DND-41 (cell line): ENCODE results near the gene CAPZA1.

Experiments used
- ATAC-seq: fragments of 200-7000 bp; cut with Tn5 transposase; 3 replicates; pipeline ENCODE4 v1.9.1; 2021; ENCODE audit warnings: low read depth; ENCODE audit not compliant: insufficient read depth
- DNase-seq: peaks from one replicate; pipeline ENCODE4 v3.0.0-alpha.2; 2020
- H2AFZ ChIP-seq: 2 replicates; pipeline ENCODE4 v1.6.0; 2012; ENCODE audit warnings: low read depth, low read length
- H3K27ac ChIP-seq: 2 replicates; pipeline ENCODE4 v1.5.1; 2012; ENCODE audit warnings: low read length, inconsistent platforms
- H3K27me3 ChIP-seq: fragments of 200-600 bp; sonication (generic); 2 replicates; pipeline ENCODE4 v1.6.0; 2012; ENCODE audit warnings: low read length, mild to moderate bottlenecking, inconsistent platforms; ENCODE audit not compliant: insufficient read depth, poor library complexity
- H3K36me3 ChIP-seq: 2 replicates; pipeline ENCODE4 v1.5.1; 2012; ENCODE audit warnings: low read length, inconsistent platforms; ENCODE audit not compliant: insufficient read depth
- H3K4me1 ChIP-seq: 2 replicates; pipeline ENCODE4 v1.5.1; 2012; ENCODE audit warnings: mild to moderate bottlenecking, low read length; ENCODE audit not compliant: insufficient read depth
- H3K4me2 ChIP-seq: 2 replicates; pipeline ENCODE4 v1.6.0; 2012; ENCODE audit warnings: mild to moderate bottlenecking, moderate library complexity, low read length, inconsistent platforms; ENCODE audit not compliant: insufficient read depth
- H3K4me3 ChIP-seq, 2 experiments: fragments of 200-600 bp in 1 of 2; shearing (Covaris generic) in 1 of 2; 2 replicates each; pipeline ENCODE4 v1.5.1; 2012 to 2016; ENCODE audit warnings: inconsistent platforms in 2 of 2, low read length in 2 of 2, mild to moderate bottlenecking in 2 of 2, low read depth in 1 of 2, moderate library complexity in 1 of 2
- H3K79me2 ChIP-seq: 2 replicates; pipeline ENCODE4 v1.6.0; 2012; ENCODE audit warnings: low read length, inconsistent platforms; ENCODE audit not compliant: insufficient read depth
- H3K9ac ChIP-seq: 2 replicates; pipeline ENCODE4 v1.6.0; 2012; ENCODE audit warnings: low read depth, mild to moderate bottlenecking, inconsistent platforms, low read length, moderate library complexity
- H3K9me3 ChIP-seq: 2 replicates; pipeline ENCODE4 v1.5.1; 2012; ENCODE audit warnings: low read length, moderate library complexity, mild to moderate bottlenecking, inconsistent platforms; ENCODE audit not compliant: insufficient read depth, severe bottlenecking
- H4K20me1 ChIP-seq: 2 replicates; pipeline ENCODE4 v1.6.0; 2012; ENCODE audit warnings: low read length; ENCODE audit not compliant: insufficient read depth
- CTCF ChIP-seq: IDR thresholded peaks from 2 replicates; pipeline ENCODE4 v1.5.1; 2012; ENCODE audit warnings: borderline replicate concordance, low read length, moderate library complexity, mild to moderate bottlenecking; ENCODE audit not compliant: poor library complexity, severe bottlenecking; ENCODE audit errors: extremely low read depth
- EZH2 ChIP-seq: IDR thresholded peaks from 3 replicates; pipeline ENCODE4 v1.6.1; 2012; ENCODE audit warnings: borderline replicate concordance, low read depth, mild to moderate bottlenecking, moderate library complexity, low read length, inconsistent platforms; ENCODE audit not compliant: severe bottlenecking

The CAPZA1 gene

DNA sequence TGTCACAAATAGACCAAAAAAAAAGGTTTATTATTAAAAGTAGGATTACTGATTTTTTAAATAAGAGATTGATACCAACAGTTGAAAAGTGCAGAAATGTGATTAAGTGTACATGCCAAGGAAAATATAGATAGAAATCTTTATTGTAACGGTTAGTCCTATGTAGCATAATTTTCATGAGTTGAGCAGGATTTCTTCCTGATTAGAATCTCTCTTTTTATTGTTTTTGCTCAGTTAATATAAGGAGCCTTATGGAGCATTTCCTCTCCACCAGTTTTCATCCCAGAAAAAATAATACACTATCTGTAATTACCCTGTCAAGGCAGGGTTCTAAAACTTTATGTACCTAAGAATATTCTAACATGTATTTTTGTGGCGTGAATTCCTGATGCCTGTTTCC, 23.4 kb downstream of the CAPZA1 start:
- no peak for TF ChIP-seq CTCF
- no peak for TF ChIP-seq EZH2

GRCh38 chr1:112646225-112646624, 26.6 kb downstream of the CAPZA1 start:
- Histone ChIP-seq H3K27me3 (no peaks in the 10 kb centered on the region), H3K4me1 (no peaks in the 10 kb centered on the region), H3K4me2 (no peak overlapping the region), H3K36me3 (peaks cover 65% of the 10 kb centered on the region), H3K9me3 (no peaks in the 10 kb centered on the region), H3K79me2 (peaks cover 96% of the 10 kb centered on the region), H4K20me1 (peaks cover 41% of the 10 kb centered on the region), H3K4me3 (no peak overlapping the region), H2AFZ (no peak overlapping the region), H3K27ac (no peak overlapping the region), H3K9ac (no peak overlapping the region)
- DNase-seq (no peak), ATAC-seq (no peak)
- TF ChIP-seq CTCF (no peak), EZH2 (no peak)

More for the DNA sequence above, 23.4 kb downstream of the CAPZA1 start:
- no peak for ATAC-seq
- Histone ChIP-seq H3K4me1 (no peaks in the 10 kb centered on the region), H4K20me1 (peaks cover 48% of the 10 kb centered on the region), H3K27ac (no peak overlapping the region), H3K4me3 (no peak overlapping the region), H3K79me2 (peaks cover 85% of the 10 kb centered on the region), H3K4me2 (no peak overlapping the region), H3K36me3 (peaks cover 38% of the 10 kb centered on the region; the same call in 1 of the 2 replicates), H3K9me3 (no peaks in the 10 kb centered on the region), H3K9ac (no peak overlapping the region), H2AFZ (no peak overlapping the region), H3K27me3 (no peaks in the 10 kb centered on the region)
- DNase-seq = no peak

GRCh38 chr1:112651205-112651604, 31.6 kb downstream of the CAPZA1 start:
- Histone ChIP-seq H3K9ac (no peak overlapping the region), H3K27me3 (no peaks in the 10 kb centered on the region), H3K79me2 (peaks cover 55% of the 10 kb centered on the region), H3K4me3 (no peak overlapping the region), H4K20me1 (peaks cover 8% of the 10 kb centered on the region), H3K4me2 (no peak overlapping the region), H2AFZ (no peak overlapping the region), H3K36me3 (peaks cover 76% of the 10 kb centered on the region), H3K4me1 (no peaks in the 10 kb centered on the region), H3K27ac (no peak overlapping the region), H3K9me3 (no peaks in the 10 kb centered on the region)
- ATAC-seq = no peak
- TF ChIP-seq EZH2 (no peak), CTCF (no peak)
- DNase-seq = no peak

GRCh38 chr1:112665857-112666256, 46.2 kb downstream of the CAPZA1 start:
- no peaks in the 10 kb centered on the region for H3K27me3 ChIP-seq
- no peak overlapping the region for H3K4me2 ChIP-seq
- no peak for DNase-seq
- no peak overlapping the region for H3K27ac ChIP-seq
- H3K4me1 ChIP-seq = no peaks in the 10 kb centered on the region
- H3K79me2 ChIP-seq = no peaks in the 10 kb centered on the region
- H2AFZ ChIP-seq = no peak overlapping the region
- H3K9me3 ChIP-seq = no peaks in the 10 kb centered on the region
- TF ChIP-seq CTCF (no peak), EZH2 (no peak)
- no peak overlapping the region for H3K9ac ChIP-seq
- H4K20me1 ChIP-seq = no peaks in the 10 kb centered on the region
- H3K4me3 ChIP-seq = no peak overlapping the region
- no peak for ATAC-seq
- peaks cover 93% of the 10 kb centered on the region for H3K36me3 ChIP-seq
